T-cell (primary cell): ENCODE results near the gene THBS2. TPM values are rescaled to one million over a fixed set of nuclear protein-coding genes. Genes with fewer than 3 reads are reported as not detected.
"Not testable (repeated sequence)": the region's sequence is repeated elsewhere in the genome, so short reads cannot be mapped to it uniquely, and the experiment has no call there.

Source experiments
- ATAC-seq, 4 experiments: fragments of 200-7000 bp in 3 of 4; fragments of 150-1000 bp in 1 of 4; cut with Tn5 transposase; replicated peaks in 1 of 4; 1 replicate in 3 of 4; 2 replicates in 1 of 4; pipeline ENCODE4 v1.10.0; 2021; ENCODE audit warnings: moderate library complexity in 3 of 4, mild to moderate bottlenecking in 2 of 4, moderate number of reproducible peaks in 1 of 4
- CTCF ChIA-PET, 2 donors: fragments of 300-600 bp; sonication (Branson Sonifier 250); formaldehyde crosslinking; loops; one replicate each; lab custom pipeline; 2022; ENCODE audit warnings: antibody characterized with exemption in 2 of 2; lab: Charles Lee
- POLR2A ChIA-PET, 2 donors: fragments of 300-600 bp; sonication (Branson Sonifier 250); formaldehyde crosslinking; loops; one replicate each; lab custom pipeline; 2022; ENCODE audit warnings: antibody characterized with exemption in 2 of 2; lab: Charles Lee
- DNase-seq, 35 experiments: peaks; one replicate each; pipeline versions ENCODE4 v3.0.0 to v3.0.0-alpha.2; 2013 to 2023
- H3K27ac ChIP-seq: one replicate; pipeline ENCODE4 v1.5.1; 2013; ENCODE audit warnings: low read length
- H3K27me3 ChIP-seq, 2 experiments: replicated peaks in 1 of 2; 1 replicate in 1 of 2; 2 replicates in 1 of 2; pipeline versions ENCODE4 v1.6.1 to v1.7.0; 2013; ENCODE audit warnings: low read length in 1 of 2, mixed read lengths in 1 of 2; ENCODE audit not compliant: control insufficient read depth in 2 of 2, insufficient read depth in 2 of 2; ENCODE audit errors: extremely low read depth in 1 of 2
- H3K36me3 ChIP-seq, 2 donors: 1 replicate in 1 of 2; 2 replicates in 1 of 2; pipeline versions ENCODE4 v1.6.1 to v1.7.0; 2013; ENCODE audit warnings: low read length in 1 of 2; ENCODE audit not compliant: control insufficient read depth in 2 of 2, insufficient read depth in 1 of 2; ENCODE audit errors: extremely low read depth in 1 of 2
- H3K4me1 ChIP-seq, 2 experiments: 1 replicate in 1 of 2; 2 replicates in 1 of 2; pipeline versions ENCODE4 v1.6.1 to v1.7.0; 2013; ENCODE audit warnings: low read length in 2 of 2, mixed read lengths in 1 of 2; ENCODE audit not compliant: insufficient read depth in 2 of 2, control insufficient read depth in 1 of 2; ENCODE audit errors: extremely low read depth in 1 of 2
- H3K4me3 ChIP-seq, 2 donors: 1 replicate in 1 of 2; 2 replicates in 1 of 2; pipeline versions ENCODE4 v1.5.1 to v1.7.0; 2013; ENCODE audit warnings: mild to moderate bottlenecking in 2 of 2, low read length in 1 of 2, moderate library complexity in 1 of 2; ENCODE audit not compliant: control insufficient read depth in 1 of 2; ENCODE audit errors: extremely low read depth in 1 of 2
- H3K9me3 ChIP-seq: 2 replicates; pipeline ENCODE4 v1.7.0; 2013
- H3K27ac Mint-ChIP-seq, 2 donors: one replicate each; pipeline ENCODE4 v1.8.0; 2020 to 2021; ENCODE audit warnings: mild to moderate bottlenecking in 2 of 2, mixed read lengths in 2 of 2
- H3K27me3 Mint-ChIP-seq, 2 donors: one replicate each; pipeline ENCODE4 v1.8.0; 2021 to 2022; ENCODE audit warnings: mixed read lengths in 2 of 2
- H3K36me3 Mint-ChIP-seq: one replicate; pipeline ENCODE4 v1.8.0; 2021; ENCODE audit warnings: mixed read lengths
- H3K4me1 Mint-ChIP-seq, 3 donors: one replicate each; pipeline ENCODE4 v1.8.0; 2020 to 2022; ENCODE audit warnings: mixed read lengths in 3 of 3, mild to moderate bottlenecking in 1 of 3
- H3K4me3 Mint-ChIP-seq, 3 donors: one replicate each; pipeline ENCODE4 v1.8.0; 2020 to 2022; ENCODE audit warnings: mild to moderate bottlenecking in 3 of 3, mixed read lengths in 3 of 3, moderate library complexity in 3 of 3
- H3K9me3 Mint-ChIP-seq, 3 donors: one replicate each; pipeline ENCODE4 v1.8.0; 2020 to 2022; ENCODE audit warnings: mixed read lengths in 3 of 3
- WGBS: methylation state at CpG from one replicate; pipeline ENCODE4 v1.1.5; 2013; ENCODE audit warnings: missing lambda C conversion rate; ENCODE audit not compliant: insufficient coverage; 5-methylcytosine and 5-hydroxymethylcytosine counted together
- total RNA-seq, 35 experiments: library from RNA in 6 of 35; stranded (reverse) in 6 of 35; fragments of 120-200 nt in 1 of 35; gene quantifications; one replicate each; pipeline versions ENCODE4 v1.2.1 to v1.2.4 and lab custom pipeline; 2013 to 2026

Gene THBS2
- total RNA-seq, 5 donors from 2014 or later (not counting 1 experiment from before 2014, with no cell fraction given) = 0.09 to 0.39 (median 0.12) TPM; not detected in 2

DNA sequence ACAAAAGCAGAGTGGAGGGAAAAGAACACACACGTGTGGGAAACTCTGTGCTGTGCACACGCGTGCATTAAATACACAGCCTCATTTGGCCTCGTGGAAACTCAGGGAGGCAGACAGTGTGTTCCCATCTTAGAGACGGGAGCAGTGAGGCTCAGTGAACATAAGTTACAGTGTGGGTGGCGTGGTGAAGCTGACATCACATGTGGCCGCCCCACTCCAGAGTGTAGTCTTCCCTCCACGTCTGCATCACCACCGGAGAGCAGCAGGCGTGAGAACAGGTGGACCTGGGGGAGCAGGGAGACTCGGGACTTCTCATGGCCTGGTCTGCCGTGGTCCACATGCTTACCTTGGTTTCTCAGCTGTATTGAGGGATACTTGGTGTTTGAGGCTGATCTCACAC lies 51.7 kb downstream of the THBS2 start:
- no peaks in the 10 kb centered on the region for H3K4me1 ChIP-seq
- no peak overlapping the region for H3K4me3 ChIP-seq
- no peak overlapping the region for H3K27ac Mint-ChIP-seq
- no peaks in the 10 kb centered on the region for H3K36me3 ChIP-seq
- no peaks in the 10 kb centered on the region for H3K4me1 Mint-ChIP-seq
- H3K27ac ChIP-seq = no peak overlapping the region
- ChIA-PET POLR2A (no interaction called here), CTCF (no interaction called here)
- no peaks in the 10 kb centered on the region for H3K9me3 ChIP-seq
- H3K9me3 Mint-ChIP-seq = peaks cover 6 to 7% (median 6%) of the 10 kb centered on the region in 3 donors
- peaks cover 2 to 4% of the 10 kb centered on the region in 2 donors for H3K27me3 Mint-ChIP-seq
- peaks cover 0 to 10% of the 10 kb centered on the region in 2 experiments for H3K27me3 ChIP-seq
- DNase-seq (no peak), ATAC-seq (no peak)
- no peak overlapping the region for H3K4me3 Mint-ChIP-seq
- H3K36me3 Mint-ChIP-seq = peaks cover 6% of the 10 kb centered on the region
- 89% methylated on average over 12 of the region's 12 CpGs for WGBS

- WGBS = 84% methylated on average over 10 of the region's 11 CpGs
- ATAC-seq (no peak), DNase-seq (no peak)
- no peak overlapping the region for H3K27ac Mint-ChIP-seq
- CTCF ChIA-PET = interaction anchor here in 1 of 2 donors (0.8 kb wide), 1 partner anchor 319 kb away, joined by 3 read pairs; no protein-coding TSS in a partner anchor
- H3K27me3 Mint-ChIP-seq = peaks cover 0 to 4% of the 10 kb centered on the region in 2 donors
- no peaks in the 10 kb centered on the region for H3K9me3 Mint-ChIP-seq
- no peaks in the 10 kb centered on the region for H3K36me3 Mint-ChIP-seq
- Histone ChIP-seq H3K27ac (no peak overlapping the region), H3K4me3 (no peak overlapping the region), H3K9me3 (no peaks in the 10 kb centered on the region), H3K36me3 (no peaks in the 10 kb centered on the region), H3K27me3 (peaks cover 0 to 10% of the 10 kb centered on the region in 2 experiments), H3K4me1 (no peaks in the 10 kb centered on the region)
- H3K4me1 Mint-ChIP-seq = no peaks in the 10 kb centered on the region
- POLR2A ChIA-PET = no interaction called here
- no peak overlapping the region for H3K4me3 Mint-ChIP-seq
Observed at GRCh38 chr6:169200893-169201514, 52.6 kb downstream of the THBS2 start.

DNA sequence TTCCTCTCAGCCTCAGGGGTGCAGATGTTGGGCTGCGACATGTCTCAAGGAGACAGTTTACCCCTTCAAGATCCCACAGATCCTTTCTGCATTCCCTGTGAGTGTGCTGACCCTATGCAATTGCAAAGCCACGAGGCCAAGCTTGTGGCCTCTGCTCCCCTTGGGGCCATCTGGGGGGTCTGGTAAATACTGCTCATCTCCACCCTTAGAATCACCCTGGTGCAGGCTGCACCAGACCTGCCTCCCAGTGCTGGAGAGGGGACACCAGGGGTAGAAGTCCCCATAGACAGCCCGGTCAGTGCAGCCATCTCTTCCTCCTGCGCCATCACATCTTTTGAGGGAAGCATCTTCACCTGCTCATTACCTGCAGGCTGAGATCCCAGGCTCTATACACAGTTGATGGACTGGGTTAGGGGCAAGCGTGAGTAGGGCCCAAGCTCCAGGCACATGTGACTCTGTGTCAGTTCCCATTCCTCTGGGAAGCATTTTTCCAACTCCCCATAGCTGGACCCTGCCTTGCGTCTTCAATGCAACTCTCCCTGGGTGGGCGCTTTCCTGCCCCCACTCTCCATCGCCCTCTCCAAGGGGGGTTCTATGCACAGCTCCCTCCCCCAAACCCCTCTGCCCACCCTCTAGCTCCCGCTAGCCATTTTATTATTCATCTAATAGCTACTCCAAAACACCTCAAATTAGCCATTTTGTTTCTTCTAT lies 53.9 kb downstream of the THBS2 start:
- Mint-ChIP-seq H3K4me3 (no peak overlapping the region), H3K9me3 (peaks cover 0 to 4% (median 0%) of the 10 kb centered on the region in 3 donors), H3K27ac (no peak overlapping the region), H3K4me1 (no peaks in the 10 kb centered on the region), H3K27me3 (peaks cover 0 to 4% of the 10 kb centered on the region in 2 donors), H3K36me3 (no peaks in the 10 kb centered on the region)
- ATAC-seq (no peak), DNase-seq (no peak)
- ChIA-PET POLR2A (no interaction called here), CTCF (no interaction called here)
- H3K9me3 ChIP-seq = no peaks in the 10 kb centered on the region
- no peaks in the 10 kb centered on the region for H3K36me3 ChIP-seq
- 95% methylated on average over 5 of the region's 9 CpGs for WGBS
- no peak overlapping the region for H3K4me3 ChIP-seq
- H3K4me1 ChIP-seq = no peaks in the 10 kb centered on the region
- H3K27me3 ChIP-seq = peaks cover 0 to 2% of the 10 kb centered on the region in 2 experiments
- H3K27ac ChIP-seq = no peak overlapping the region

DNA sequence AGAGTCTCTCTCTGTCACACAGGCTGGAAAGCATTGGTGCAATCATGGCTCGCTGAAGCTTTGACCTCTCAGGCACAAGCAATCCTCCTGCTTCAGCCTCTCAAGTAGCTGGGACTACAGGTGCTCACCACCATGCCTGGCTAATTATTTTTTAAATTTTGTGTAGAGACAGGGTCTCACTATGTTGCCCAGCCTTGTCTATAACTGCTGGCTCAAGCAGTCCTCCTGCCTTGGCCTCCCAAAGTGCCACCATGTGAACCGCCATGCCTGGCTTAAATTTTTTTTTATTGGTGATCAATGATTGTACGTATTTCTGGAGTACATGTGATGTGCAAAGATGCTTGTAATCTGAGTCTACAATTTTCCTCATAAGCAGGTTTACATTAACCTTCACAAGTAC lies 54.8 kb downstream of the THBS2 start:
- no peaks in the 10 kb centered on the region for H3K4me1 Mint-ChIP-seq
- H3K4me3 Mint-ChIP-seq = no peak overlapping the region
- ChIA-PET CTCF (no interaction called here), POLR2A (no interaction called here)
- no peak overlapping the region for H3K4me3 ChIP-seq
- ATAC-seq (no peak), DNase-seq (no peak)
- H3K4me1 ChIP-seq = no peaks in the 10 kb centered on the region
- no peaks in the 10 kb centered on the region for H3K36me3 Mint-ChIP-seq
- no peaks in the 10 kb centered on the region for H3K9me3 ChIP-seq
- peaks cover 0 to 4% of the 10 kb centered on the region in 2 donors for H3K27me3 Mint-ChIP-seq
- H3K27ac Mint-ChIP-seq = no peak overlapping the region
- WGBS = no CpG with 5 or more reads among the region's 3 CpGs
- H3K27me3 ChIP-seq = peaks cover 0 to 2% of the 10 kb centered on the region in 2 experiments
- H3K27ac ChIP-seq = no peak overlapping the region
- no peaks in the 10 kb centered on the region for H3K36me3 ChIP-seq
- H3K9me3 Mint-ChIP-seq = peaks cover 0 to 4% (median 0%) of the 10 kb centered on the region in 3 donors

GRCh38 chr6:169197929-169198328 lies 55.7 kb downstream of the THBS2 start:
- CTCF ChIA-PET, H3K36me3 ChIP-seq, H3K9me3 Mint-ChIP-seq, DNase-seq, H3K4me3 ChIP-seq, H3K4me1 Mint-ChIP-seq, POLR2A ChIA-PET, H3K27ac Mint-ChIP-seq, H3K36me3 Mint-ChIP-seq, H3K27me3 ChIP-seq, H3K4me1 ChIP-seq, H3K27me3 Mint-ChIP-seq, H3K9me3 ChIP-seq, ATAC-seq, H3K4me3 Mint-ChIP-seq, H3K27ac ChIP-seq: not testable (repeated sequence)
- 100% methylated on average over 2 of the region's 15 CpGs for WGBS

- H3K27ac ChIP-seq, ATAC-seq, H3K4me3 Mint-ChIP-seq, H3K27ac Mint-ChIP-seq, H3K9me3 ChIP-seq, H3K9me3 Mint-ChIP-seq, DNase-seq, CTCF ChIA-PET, H3K36me3 ChIP-seq, H3K4me1 ChIP-seq, H3K36me3 Mint-ChIP-seq, POLR2A ChIA-PET, H3K4me1 Mint-ChIP-seq, H3K27me3 ChIP-seq, H3K4me3 ChIP-seq: not testable (repeated sequence)
- WGBS = no CpG with 5 or more reads among the region's 2 CpGs
- H3K27me3 Mint-ChIP-seq = peaks cover 11 to 13% of the 10 kb centered on the region in 2 donors
Observed at GRCh38 chr6:169196279-169196678, 57.4 kb downstream of the THBS2 start.
